ENCODE measurements around the gene ARHGAP15.

ARHGAP15 gene

GRCh38 chr2:143146366-143146765 is 17.1 kb downstream of the ARHGAP15 start:
- no peak for DNase-seq

- peak in 1 of 2 donors; percentile 18 for DNase-seq
Measured at GRCh38 chr2:143146815-143147530, 17.8 kb downstream of the ARHGAP15 start.

GRCh38 chr2:143148011-143148410 is 18.8 kb downstream of the ARHGAP15 start:
- DNase-seq: no peak

- no peak for DNase-seq
Measured at GRCh38 chr2:143148757-143149156, 19.5 kb downstream of the ARHGAP15 start.

- peak; percentile 60 to 85 for DNase-seq
Measured at GRCh38 chr2:143150287-143150686, 21.1 kb downstream of the ARHGAP15 start.

- DNase-seq: no peak
Measured at GRCh38 chr2:143151111-143151752, 22.0 kb downstream of the ARHGAP15 start.

GRCh38 chr2:143152219-143152618 is 23.0 kb downstream of the ARHGAP15 start:
- no peak for DNase-seq

GRCh38 chr2:143152637-143153036 is 23.4 kb downstream of the ARHGAP15 start:
- peak; percentile 71 to 88 for DNase-seq

- no peak for DNase-seq
Measured at GRCh38 chr2:143155661-143156060, 26.4 kb downstream of the ARHGAP15 start.

GRCh38 chr2:143157001-143157400 is 27.8 kb downstream of the ARHGAP15 start:
- no peak for DNase-seq

GRCh38 chr2:143157418-143157817 is 28.2 kb downstream of the ARHGAP15 start:
- DNase-seq: no peak

GRCh38 chr2:143158098-143158497 is 28.9 kb downstream of the ARHGAP15 start:
- no peak for DNase-seq

- peak; percentile 44 to 51 for DNase-seq
Measured at GRCh38 chr2:143158551-143159485, 29.6 kb downstream of the ARHGAP15 start.

- no peak for DNase-seq
Measured at GRCh38 chr2:143159486-143159840, 30.2 kb downstream of the ARHGAP15 start.

- no peak for DNase-seq
Measured at GRCh38 chr2:143160732-143161707, 31.8 kb downstream of the ARHGAP15 start.

GRCh38 chr2:143162123-143162837 is 33.1 kb downstream of the ARHGAP15 start:
- peak in 1 of 2 donors; percentile 22 for DNase-seq

GRCh38 chr2:143162997-143163396 is 33.8 kb downstream of the ARHGAP15 start:
- DNase-seq: no peak

- DNase-seq: no peak
Measured at GRCh38 chr2:143163499-143163898, 34.3 kb downstream of the ARHGAP15 start.

- no peak for DNase-seq
Measured at GRCh38 chr2:143165291-143165690, 36.1 kb downstream of the ARHGAP15 start.

GRCh38 chr2:143169105-143169504 is 39.9 kb downstream of the ARHGAP15 start:
- DNase-seq: no peak

- no peak for DNase-seq
Measured at GRCh38 chr2:143171817-143172216, 42.6 kb downstream of the ARHGAP15 start.

- DNase-seq: no peak
Measured at GRCh38 chr2:143175438-143175837, 46.2 kb downstream of the ARHGAP15 start.
